Transverse colon (tissue), 4 donors: ENCODE data around the gene DCAF10.

ENCODE experiments used
- CTCF ChIP-seq, 5 experiments: fragments of 200-600 bp in 3 of 5; fragments of 450-650 bp in 2 of 5; sonication (generic) in 3 of 5; IDR thresholded peaks; 1 replicate in 2 of 5; 2 replicates in 3 of 5; pipeline ENCODE4 v1.5.1; 2016 to 2017; ENCODE audit warnings: antibody characterized with exemption in 5 of 5, inconsistent platforms in 3 of 5, mild to moderate bottlenecking in 2 of 5, moderate library complexity in 1 of 5
- EP300 ChIP-seq: sonication (generic); formaldehyde crosslinking; IDR thresholded peaks from one replicate; pipeline ENCODE4 v1.6.1; 2017; ENCODE audit warnings: antibody characterized with exemption, low read depth
- POLR2A ChIP-seq: fragments of 450-650 bp; IDR thresholded peaks from one replicate; pipeline ENCODE4 v1.6.1; 2016; ENCODE audit warnings: antibody characterized with exemption, mild to moderate bottlenecking, moderate library complexity
- POLR2AphosphoS5 ChIP-seq, 3 donors: sonication (generic); formaldehyde crosslinking; IDR thresholded peaks; one replicate each; pipeline ENCODE4 v1.6.1; 2016; ENCODE audit warnings: antibody characterized with exemption in 3 of 3

DNA sequence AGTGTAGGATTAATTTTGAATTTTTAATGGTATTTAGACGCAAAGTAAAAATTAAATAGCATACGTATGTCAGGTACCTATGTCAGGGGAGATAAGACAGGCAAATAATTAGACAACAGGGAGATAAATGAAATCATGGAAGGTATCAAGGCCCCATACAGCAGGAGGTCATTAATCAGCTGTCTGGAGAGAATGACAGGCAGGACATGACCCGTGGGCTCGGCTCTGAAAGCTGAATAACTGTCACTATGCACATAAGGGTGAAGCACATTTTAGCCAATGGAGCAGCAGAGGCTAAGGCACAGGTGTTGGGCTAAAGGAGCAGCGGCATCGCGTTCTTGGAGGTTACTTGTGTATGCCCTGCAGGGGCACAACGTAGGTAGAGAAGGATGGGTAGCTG, 91.5 kb downstream of the DCAF10 start:
- TF ChIP-seq POLR2A (no peak), CTCF (IDR thresholded peaks at IDR 0.05) (no peak), POLR2AphosphoS5 (IDR thresholded peaks at IDR 0.05) (no peak), EP300 (no peak)
